GM12874 (cell line): ENCODE results near the gene BMPR1A.

Source experiments
- TF ChIP-seq, protein P1 (sequence below): IDR thresholded peaks from 2 replicates; pipeline ENCODE4 v1.5.1; 2011; ENCODE audit warnings: low read depth, mild to moderate bottlenecking, control low read depth, low read length, moderate library complexity; ENCODE audit not compliant: insufficient read depth

Gene BMPR1A

DNA sequence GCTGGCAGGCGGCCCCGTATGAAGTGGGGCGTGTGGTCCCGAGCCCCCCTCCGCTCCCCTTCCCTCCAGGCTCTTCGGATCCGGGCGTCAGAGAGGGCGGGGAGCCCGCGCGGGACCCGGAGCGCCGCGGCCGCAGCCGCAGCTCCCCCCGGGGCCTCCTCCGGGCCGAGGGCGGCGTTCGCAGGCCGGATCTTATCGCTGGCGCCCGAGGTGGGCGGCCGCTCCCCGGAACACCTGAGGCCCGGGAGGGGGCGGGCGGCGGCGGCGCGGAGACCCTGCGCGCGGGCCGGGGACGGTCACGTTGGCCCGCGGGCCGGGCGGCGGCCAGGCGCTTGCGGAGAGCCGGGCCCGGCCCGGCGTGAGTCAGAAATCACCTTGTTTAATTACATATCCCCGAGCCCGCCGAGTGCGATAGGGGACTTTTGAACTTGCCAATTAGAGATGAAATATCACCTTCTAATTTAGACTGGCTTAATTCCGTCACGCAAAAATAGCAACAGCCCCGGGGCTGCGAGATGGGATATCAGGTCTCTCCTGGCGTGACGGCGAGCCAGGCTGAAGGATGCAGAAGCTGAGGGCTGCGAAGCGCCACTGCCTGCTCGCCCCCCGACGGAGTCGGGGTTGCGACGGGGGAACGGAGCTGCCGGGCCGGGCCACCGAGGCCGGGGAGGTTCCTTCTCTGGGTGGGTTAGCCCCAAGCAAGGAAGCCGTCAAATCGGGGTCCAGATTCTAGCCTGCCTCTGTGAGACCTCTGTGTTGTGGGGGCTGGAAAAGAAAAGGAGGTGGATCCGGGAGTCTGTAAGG, 44.7 kb upstream of the BMPR1A start:
- TF ChIP-seq, protein P1, sequence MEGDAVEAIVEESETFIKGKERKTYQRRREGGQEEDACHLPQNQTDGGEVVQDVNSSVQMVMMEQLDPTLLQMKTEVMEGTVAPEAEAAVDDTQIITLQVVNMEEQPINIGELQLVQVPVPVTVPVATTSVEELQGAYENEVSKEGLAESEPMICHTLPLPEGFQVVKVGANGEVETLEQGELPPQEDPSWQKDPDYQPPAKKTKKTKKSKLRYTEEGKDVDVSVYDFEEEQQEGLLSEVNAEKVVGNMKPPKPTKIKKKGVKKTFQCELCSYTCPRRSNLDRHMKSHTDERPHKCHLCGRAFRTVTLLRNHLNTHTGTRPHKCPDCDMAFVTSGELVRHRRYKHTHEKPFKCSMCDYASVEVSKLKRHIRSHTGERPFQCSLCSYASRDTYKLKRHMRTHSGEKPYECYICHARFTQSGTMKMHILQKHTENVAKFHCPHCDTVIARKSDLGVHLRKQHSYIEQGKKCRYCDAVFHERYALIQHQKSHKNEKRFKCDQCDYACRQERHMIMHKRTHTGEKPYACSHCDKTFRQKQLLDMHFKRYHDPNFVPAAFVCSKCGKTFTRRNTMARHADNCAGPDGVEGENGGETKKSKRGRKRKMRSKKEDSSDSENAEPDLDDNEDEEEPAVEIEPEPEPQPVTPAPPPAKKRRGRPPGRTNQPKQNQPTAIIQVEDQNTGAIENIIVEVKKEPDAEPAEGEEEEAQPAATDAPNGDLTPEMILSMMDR, result no peak

DNA sequence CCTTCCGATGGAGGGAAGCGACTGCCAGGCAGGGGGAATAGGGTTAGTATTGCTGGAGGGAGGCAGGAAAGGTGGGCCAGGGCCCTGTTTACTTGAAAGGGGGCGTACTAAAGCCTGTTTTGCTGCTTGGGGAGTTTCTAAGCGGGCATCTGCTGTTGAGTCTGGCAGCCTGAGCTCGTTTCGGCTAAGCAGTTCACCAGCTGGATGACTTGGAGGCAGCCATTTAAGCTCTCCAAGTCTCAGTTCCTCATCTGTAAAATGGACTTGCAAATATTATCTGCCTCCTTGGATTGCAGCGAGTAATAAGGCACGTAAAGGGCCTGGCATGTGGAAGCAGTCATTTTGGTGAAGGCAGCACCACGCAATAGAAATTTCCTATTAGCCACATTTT, 44.1 kb upstream of the BMPR1A start:
- TF ChIP-seq, protein P1, result no peak

DNA sequence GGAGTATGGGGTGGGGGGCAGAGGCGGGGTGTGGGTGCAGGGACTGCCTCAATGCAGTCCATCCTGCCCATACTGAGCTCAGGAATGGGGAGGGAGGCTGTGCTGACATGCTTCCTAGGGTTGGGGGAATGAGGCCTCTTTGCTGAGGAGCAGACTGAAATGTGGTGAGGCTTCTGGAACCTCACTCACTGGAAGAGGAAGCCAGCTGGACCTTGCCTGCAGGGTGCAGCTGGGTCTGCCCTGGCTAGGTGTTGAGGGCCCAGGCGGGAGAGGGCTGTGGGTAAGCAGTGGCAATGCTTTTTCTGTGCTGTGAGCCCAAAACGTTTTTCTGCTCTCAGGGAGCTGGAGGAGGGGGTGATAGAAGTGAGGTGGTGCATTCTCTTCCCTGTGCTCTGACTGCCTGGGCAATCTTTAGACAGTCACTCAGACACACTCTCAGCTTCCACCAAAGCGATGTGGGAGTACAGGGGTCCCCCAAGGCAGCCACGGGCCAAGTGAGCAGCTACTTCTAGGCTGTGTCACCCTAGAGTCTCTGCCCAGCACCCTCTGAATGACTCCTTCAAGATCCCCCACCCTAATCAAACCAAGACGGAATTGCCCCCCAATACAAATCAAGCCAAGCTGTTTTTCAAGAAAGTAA, 41.1 kb upstream of the BMPR1A start:
- TF ChIP-seq, protein P1, result no peak

DNA sequence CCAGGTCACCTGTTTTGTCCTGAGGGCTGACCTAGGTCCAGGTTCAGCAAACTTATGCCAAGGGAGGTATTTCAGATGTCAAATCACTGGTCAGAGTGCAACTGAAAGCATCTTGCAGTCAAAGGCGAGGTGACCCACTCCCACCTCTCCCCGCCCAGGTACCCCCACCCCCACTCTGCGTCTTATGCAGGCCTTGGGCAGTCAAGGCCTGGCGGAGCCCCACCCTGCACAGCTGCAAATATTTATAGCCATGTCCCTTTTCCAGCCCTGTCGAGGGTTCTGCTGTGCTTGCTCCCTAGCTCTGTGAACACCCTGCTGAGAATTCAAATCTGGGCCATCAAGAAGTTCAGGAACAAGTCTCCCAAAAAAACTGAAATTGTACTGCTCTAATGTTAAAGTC, 40.6 kb upstream of the BMPR1A start:
- TF ChIP-seq, protein P1, result no peak

DNA sequence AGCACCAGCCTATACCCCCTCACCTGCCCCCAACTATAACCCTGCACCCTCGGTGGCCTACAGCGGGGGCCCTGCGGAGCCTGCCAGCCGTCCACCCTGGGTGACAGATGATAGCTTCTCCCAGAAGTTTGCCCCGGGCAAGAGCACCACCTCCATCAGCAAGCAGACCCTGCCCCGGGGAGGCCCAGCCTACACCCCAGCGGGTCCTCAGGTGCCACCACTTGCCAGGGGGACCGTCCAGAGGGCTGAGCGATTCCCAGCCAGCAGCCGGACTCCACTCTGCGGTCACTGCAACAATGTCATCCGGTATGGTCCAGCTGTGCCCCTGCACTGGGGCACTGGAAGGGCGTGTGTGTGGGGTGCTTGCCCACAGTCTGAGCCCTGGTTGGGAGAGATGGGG, 40.0 kb upstream of the BMPR1A start:
- TF ChIP-seq, protein P1, result no peak

DNA sequence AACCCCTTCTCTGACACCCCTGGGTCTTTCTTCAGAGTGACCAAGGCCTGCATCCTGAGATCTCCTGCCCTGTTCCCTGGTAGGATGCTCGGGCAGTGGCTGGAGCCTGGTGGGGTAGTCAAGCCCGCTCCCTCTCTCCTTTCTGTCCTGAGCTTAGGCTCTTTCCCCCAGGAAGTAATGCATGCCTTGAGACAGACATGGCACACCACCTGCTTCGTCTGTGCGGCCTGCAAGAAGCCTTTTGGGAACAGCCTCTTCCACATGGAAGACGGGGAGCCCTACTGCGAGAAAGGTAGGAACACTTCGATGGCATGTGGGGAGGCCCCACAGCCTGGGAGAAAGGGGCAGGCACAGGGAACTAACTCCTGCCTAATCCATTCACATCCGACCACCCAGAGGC, 37.9 kb upstream of the BMPR1A start:
- TF ChIP-seq, protein P1, result no peak

DNA sequence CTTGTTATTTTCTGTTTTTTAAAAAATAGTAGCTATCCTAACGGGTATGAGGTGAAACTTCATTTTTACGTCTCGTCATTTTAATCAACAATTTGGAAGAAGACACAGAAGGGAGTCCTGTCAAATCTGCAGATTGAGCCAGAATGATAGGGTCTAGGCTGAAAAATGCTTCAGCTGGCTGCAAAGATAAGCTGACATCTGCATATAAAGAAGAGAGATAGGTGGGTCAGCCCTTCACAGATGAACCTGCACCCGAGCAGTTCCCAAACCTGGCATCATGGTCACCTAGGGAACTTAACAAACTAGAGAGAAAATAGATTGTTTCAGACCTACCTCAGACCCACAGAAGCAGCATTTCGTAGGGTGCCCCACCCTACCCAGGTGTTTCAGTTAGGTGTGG, 35.2 kb upstream of the BMPR1A start:
- TF ChIP-seq, protein P1, result no peak
